ENCODE data around the gene ENTPD6. TPM values are rescaled to one million over a fixed set of nuclear protein-coding genes. Genes with fewer than 3 reads are reported as not detected.

The ENTPD6 gene
- total RNA-seq, 6 experiments from 2014 or later: 28.8 to 48.4 (median 34.6) TPM

DNA sequence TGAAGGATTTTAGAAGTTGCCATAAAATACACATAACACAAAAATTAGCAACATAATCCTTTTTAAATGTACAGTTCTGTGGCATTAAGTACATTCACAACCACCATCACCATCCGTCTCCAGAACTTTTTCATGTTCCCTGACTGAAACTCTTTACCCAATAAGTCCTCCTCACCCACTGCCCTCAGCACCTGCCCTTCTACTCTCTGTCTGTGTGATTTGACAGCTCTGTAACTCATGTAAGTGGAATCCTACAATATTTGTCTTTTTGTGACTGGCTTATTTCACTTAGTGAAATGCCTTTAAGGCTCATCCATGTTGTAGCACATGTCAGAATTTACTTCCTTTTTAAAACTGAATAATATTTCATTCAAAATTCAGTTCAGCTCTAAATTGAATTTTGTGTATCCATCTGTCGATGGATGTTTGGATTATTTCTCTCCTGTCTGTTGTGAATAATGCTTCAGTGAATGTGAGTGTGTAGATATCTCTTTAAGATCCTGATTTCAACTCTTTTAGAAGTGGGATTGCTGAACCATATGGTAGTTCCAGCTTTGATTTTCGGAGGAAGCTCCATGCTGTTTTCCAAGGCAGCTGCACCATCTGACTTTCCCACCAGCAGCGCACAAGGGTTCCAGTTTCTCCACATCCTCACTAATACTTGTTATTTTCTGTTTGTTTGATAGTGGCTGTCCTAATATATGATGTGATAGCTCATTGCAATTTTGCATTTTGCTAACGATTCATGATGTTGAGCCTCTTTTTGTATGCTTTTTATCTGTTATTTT, 4.2 kb downstream of the ENTPD6 start:
- H3K27me3 ChIP-seq: no peaks in the 10 kb centered on the region
- no peaks in the 10 kb centered on the region for H3K36me3 ChIP-seq
- H3K27ac ChIP-seq: no peak overlapping the region
- TF ChIP-seq POLR2A (IDR thresholded peaks at IDR 0.05) (no peak), CTCF (IDR thresholded peaks at IDR 0.05) (no peak)
- no peak overlapping the region for H3K4me3 ChIP-seq
- WGBS (ENCODE audit: insufficient coverage, low coverage, low lambda C conversion rate, missing lambda C conversion rate): 76% methylated on average over 5 of the region's 5 CpGs
- DNase-seq (no peak), ATAC-seq (no peak)
- intact Hi-C loops (cut with DNase I): loop anchor here in 1 of 2 donors (10.0 kb wide), 1 partner anchor 75 kb away; no protein-coding TSS in a partner anchor
- peaks cover 0 to 7% (median 3%) of the 10 kb centered on the region in 4 donors for H3K4me1 ChIP-seq
- no peaks in the 10 kb centered on the region for H3K9me3 ChIP-seq

GRCh38 chr20:25203089-25203488, 7.6 kb downstream of the ENTPD6 start:
- H3K27ac ChIP-seq: no peak overlapping the region
- no peaks in the 10 kb centered on the region for H3K36me3 ChIP-seq
- no peaks in the 10 kb centered on the region for H3K9me3 ChIP-seq
- intact Hi-C loops (cut with DNase I): no loop called here
- no peak overlapping the region for H3K4me3 ChIP-seq
- no peak for TF ChIP-seq POLR2A (IDR thresholded peaks at IDR 0.05)
- no peaks in the 10 kb centered on the region for H3K4me1 ChIP-seq
- 87% methylated on average over 2 of the region's 2 CpGs for WGBS (ENCODE audit: insufficient coverage, low coverage, low lambda C conversion rate, missing lambda C conversion rate)
- H3K27me3 ChIP-seq: no peaks in the 10 kb centered on the region
- DNase-seq (no peak), ATAC-seq (no peak)

GRCh38 chr20:25203871-25204320, 8.4 kb downstream of the ENTPD6 start:
- H3K27me3 ChIP-seq: no peaks in the 10 kb centered on the region
- TF ChIP-seq POLR2A (IDR thresholded peaks at IDR 0.05) (no peak), CTCF (IDR thresholded peaks at IDR 0.05) (no peak)
- ATAC-seq: peak in 1 of 4 donors; percentile 13
- H3K4me1 ChIP-seq: no peaks in the 10 kb centered on the region
- H3K27ac ChIP-seq: no peak overlapping the region
- H3K4me3 ChIP-seq: no peak overlapping the region
- WGBS (ENCODE audit: insufficient coverage, low coverage, low lambda C conversion rate, missing lambda C conversion rate): 17% methylated on average over 1 of the region's 1 CpG
- intact Hi-C loops (cut with DNase I): no loop called here
- no peaks in the 10 kb centered on the region for H3K9me3 ChIP-seq
- no peak for DNase-seq
- no peaks in the 10 kb centered on the region for H3K36me3 ChIP-seq

GRCh38 chr20:25204550-25205276, 9.2 kb downstream of the ENTPD6 start:
- H3K27ac ChIP-seq: no peak overlapping the region
- H3K9me3 ChIP-seq: no peaks in the 10 kb centered on the region
- peak in 1 of 4 donors; percentile 41 for ATAC-seq
- no peaks in the 10 kb centered on the region for H3K4me1 ChIP-seq
- H3K4me3 ChIP-seq: no peak overlapping the region
- H3K36me3 ChIP-seq: no peaks in the 10 kb centered on the region
- no peaks in the 10 kb centered on the region for H3K27me3 ChIP-seq
- intact Hi-C loops (cut with DNase I): no loop called here
- 73% methylated on average over 6 of the region's 9 CpGs for WGBS (ENCODE audit: insufficient coverage, low coverage, low lambda C conversion rate, missing lambda C conversion rate)
- DNase-seq: no peak
- TF ChIP-seq POLR2A (IDR thresholded peaks at IDR 0.05): no peak
- no peak for TF ChIP-seq CTCF (IDR thresholded peaks at IDR 0.05)

Measured in right lobe of liver (tissue), 6 donors.